Endothelial cell (in vitro differentiated cells): Measurements from ENCODE around the gene SETX. TPM values are rescaled to one million over a fixed set of nuclear protein-coding genes. Genes with fewer than 3 reads are reported as not detected.
A peak's percentile ranks its signal among the peaks of the same experiment; 100 is the strongest.

Experiments used
- DNase-seq: peaks from one replicate; pipeline ENCODE4 v3.0.0; 2021; ENCODE audit warnings: low spot score
- H3K27ac Mint-ChIP-seq: one replicate; pipeline ENCODE4 v1.8.0; 2021; ENCODE audit warnings: mixed read lengths, inconsistent platforms; ENCODE audit not compliant: unreplicated experiment
- H3K27me3 Mint-ChIP-seq: one replicate; pipeline ENCODE4 v1.8.0; 2021; ENCODE audit warnings: mild to moderate bottlenecking, moderate library complexity, mixed read lengths, inconsistent platforms; ENCODE audit not compliant: unreplicated experiment
- H3K36me3 Mint-ChIP-seq: one replicate; pipeline ENCODE4 v1.8.0; 2021; ENCODE audit warnings: mild to moderate bottlenecking, low read depth, mixed read lengths, inconsistent platforms; ENCODE audit not compliant: unreplicated experiment
- H3K4me1 Mint-ChIP-seq: one replicate; pipeline ENCODE4 v1.8.0; 2021; ENCODE audit warnings: mild to moderate bottlenecking, mixed read lengths, inconsistent platforms; ENCODE audit not compliant: unreplicated experiment
- H3K4me3 Mint-ChIP-seq: one replicate; pipeline ENCODE4 v1.8.0; 2021; ENCODE audit warnings: mild to moderate bottlenecking, mixed read lengths, inconsistent platforms; ENCODE audit not compliant: unreplicated experiment
- H3K9me3 Mint-ChIP-seq: one replicate; pipeline ENCODE4 v1.8.0; 2021; ENCODE audit warnings: mixed read lengths, inconsistent platforms; ENCODE audit not compliant: unreplicated experiment
- CTCF ChIP-seq: fragments of 200-600 bp; sonication (generic); IDR thresholded peaks from one replicate; pipeline ENCODE4 v1.5.0; 2021; ENCODE audit warnings: antibody characterized with exemption; ENCODE audit not compliant: unreplicated experiment
- total RNA-seq: library from RNA; stranded (reverse); fragmentation: NEBNext Ultra II Directional; extraction: Animal tissue kit (Norgen Biotek cat#: 25700); gene quantifications from one replicate; pipeline ENCODE4 v1.2.1, GENCODE V29; 2021; ENCODE audit not compliant: unreplicated experiment

The SETX gene
- total RNA-seq, 1 donor from 2014 or later, result 169 TPM

- no peak for DNase-seq
- H3K4me3 Mint-ChIP-seq, result peak overlapping the region; percentile 2
- no peaks in the 10 kb centered on the region for H3K9me3 Mint-ChIP-seq
- TF ChIP-seq CTCF, result no peak
- peaks cover 41% of the 10 kb centered on the region for H3K36me3 Mint-ChIP-seq
- no peak overlapping the region for H3K27ac Mint-ChIP-seq
- H3K4me1 Mint-ChIP-seq, result no peaks in the 10 kb centered on the region
- H3K27me3 Mint-ChIP-seq, result no peaks in the 10 kb centered on the region
Measured at GRCh38 chr9:132334364-132334763, 20.4 kb downstream of the SETX start.

GRCh38 chr9:132333556-132333955, 21.2 kb downstream of the SETX start:
- H3K36me3 Mint-ChIP-seq, result peaks cover 47% of the 10 kb centered on the region
- H3K4me1 Mint-ChIP-seq, result peaks cover under 1% of the 10 kb centered on the region
- H3K27ac Mint-ChIP-seq, result no peak overlapping the region
- no peaks in the 10 kb centered on the region for H3K9me3 Mint-ChIP-seq
- no peaks in the 10 kb centered on the region for H3K27me3 Mint-ChIP-seq
- DNase-seq, result no peak
- no peak overlapping the region for H3K4me3 Mint-ChIP-seq
- TF ChIP-seq CTCF, result no peak

GRCh38 chr9:132328580-132328979, 26.2 kb downstream of the SETX start:
- Mint-ChIP-seq H3K4me1 (peaks cover 34% of the 10 kb centered on the region), H3K27ac (no peak overlapping the region), H3K9me3 (no peaks in the 10 kb centered on the region), H3K27me3 (no peaks in the 10 kb centered on the region), H3K4me3 (peak overlapping the region; percentile 53), H3K36me3 (peaks cover 60% of the 10 kb centered on the region)
- DNase-seq, result no peak
- TF ChIP-seq CTCF, result no peak

- no peak overlapping the region for H3K27ac Mint-ChIP-seq
- H3K36me3 Mint-ChIP-seq, result peaks cover 59% of the 10 kb centered on the region
- no peaks in the 10 kb centered on the region for H3K9me3 Mint-ChIP-seq
- no peaks in the 10 kb centered on the region for H3K27me3 Mint-ChIP-seq
- no peak overlapping the region for H3K4me3 Mint-ChIP-seq
- no peak for TF ChIP-seq CTCF
- no peak for DNase-seq
- H3K4me1 Mint-ChIP-seq, result peaks cover 43% of the 10 kb centered on the region
Measured at GRCh38 chr9:132327537-132327936, 27.2 kb downstream of the SETX start.

- peaks cover 59% of the 10 kb centered on the region for H3K36me3 Mint-ChIP-seq
- H3K9me3 Mint-ChIP-seq, result no peaks in the 10 kb centered on the region
- TF ChIP-seq CTCF, result no peak
- peak overlapping the region; percentile 54 for H3K27ac Mint-ChIP-seq
- peak overlapping the region; percentile 38 for H3K4me3 Mint-ChIP-seq
- peaks cover 3% of the 10 kb centered on the region for H3K27me3 Mint-ChIP-seq
- DNase-seq, result no peak
- H3K4me1 Mint-ChIP-seq, result peaks cover 57% of the 10 kb centered on the region
Measured at GRCh38 chr9:132324425-132324824, 30.4 kb downstream of the SETX start.
